ENCODE measurements around the gene CAMK1. TPM values are rescaled to one million over a fixed set of nuclear protein-coding genes. Genes with fewer than 3 reads are reported as not detected.

CAMK1 gene
- total RNA-seq, 4 donors from 2014 or later: 50.9 to 180 (median 77.6) TPM

GRCh38 chr3:9786209-9786739 is 16.5 kb upstream of the CAMK1 start:
- ATAC-seq (ENCODE audit: low FRiP score): no peak
- DNase-seq (ENCODE audit: low spot score): no peak
- TF ChIP-seq, protein P1, sequence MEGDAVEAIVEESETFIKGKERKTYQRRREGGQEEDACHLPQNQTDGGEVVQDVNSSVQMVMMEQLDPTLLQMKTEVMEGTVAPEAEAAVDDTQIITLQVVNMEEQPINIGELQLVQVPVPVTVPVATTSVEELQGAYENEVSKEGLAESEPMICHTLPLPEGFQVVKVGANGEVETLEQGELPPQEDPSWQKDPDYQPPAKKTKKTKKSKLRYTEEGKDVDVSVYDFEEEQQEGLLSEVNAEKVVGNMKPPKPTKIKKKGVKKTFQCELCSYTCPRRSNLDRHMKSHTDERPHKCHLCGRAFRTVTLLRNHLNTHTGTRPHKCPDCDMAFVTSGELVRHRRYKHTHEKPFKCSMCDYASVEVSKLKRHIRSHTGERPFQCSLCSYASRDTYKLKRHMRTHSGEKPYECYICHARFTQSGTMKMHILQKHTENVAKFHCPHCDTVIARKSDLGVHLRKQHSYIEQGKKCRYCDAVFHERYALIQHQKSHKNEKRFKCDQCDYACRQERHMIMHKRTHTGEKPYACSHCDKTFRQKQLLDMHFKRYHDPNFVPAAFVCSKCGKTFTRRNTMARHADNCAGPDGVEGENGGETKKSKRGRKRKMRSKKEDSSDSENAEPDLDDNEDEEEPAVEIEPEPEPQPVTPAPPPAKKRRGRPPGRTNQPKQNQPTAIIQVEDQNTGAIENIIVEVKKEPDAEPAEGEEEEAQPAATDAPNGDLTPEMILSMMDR (IDR thresholded peaks at IDR 0.05): no peak

- no peak for ATAC-seq (ENCODE audit: low FRiP score)
- TF ChIP-seq, protein P1 (IDR thresholded peaks at IDR 0.05): no peak
- no peak for DNase-seq (ENCODE audit: low spot score)
These were observed 15.9 kb upstream of the CAMK1 start for GRCh38 chr3:9785602-9786001.

DNA sequence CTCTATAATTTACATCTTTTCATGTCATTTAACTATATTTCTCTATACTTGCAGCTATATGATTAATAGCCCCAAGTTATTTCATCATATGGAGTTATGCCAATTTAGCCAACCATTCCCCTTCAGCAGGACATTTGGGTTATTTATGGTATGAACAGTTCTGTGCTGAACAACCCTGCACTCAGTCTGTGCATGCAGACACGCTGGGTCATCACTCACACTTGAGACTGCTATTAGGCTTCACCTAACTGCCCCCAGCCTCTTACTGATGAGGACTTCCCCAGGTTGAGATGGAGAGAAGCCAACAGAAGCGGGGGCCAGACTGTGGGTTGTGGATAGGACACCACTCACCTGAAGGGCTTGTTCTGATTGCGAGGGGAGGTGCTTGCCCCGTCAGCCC is 15.2 kb upstream of the CAMK1 start:
- DNase-seq (ENCODE audit: low spot score) (no peak), ATAC-seq (ENCODE audit: low FRiP score) (no peak)
- TF ChIP-seq, protein P1 (IDR thresholded peaks at IDR 0.05): no peak

DNA sequence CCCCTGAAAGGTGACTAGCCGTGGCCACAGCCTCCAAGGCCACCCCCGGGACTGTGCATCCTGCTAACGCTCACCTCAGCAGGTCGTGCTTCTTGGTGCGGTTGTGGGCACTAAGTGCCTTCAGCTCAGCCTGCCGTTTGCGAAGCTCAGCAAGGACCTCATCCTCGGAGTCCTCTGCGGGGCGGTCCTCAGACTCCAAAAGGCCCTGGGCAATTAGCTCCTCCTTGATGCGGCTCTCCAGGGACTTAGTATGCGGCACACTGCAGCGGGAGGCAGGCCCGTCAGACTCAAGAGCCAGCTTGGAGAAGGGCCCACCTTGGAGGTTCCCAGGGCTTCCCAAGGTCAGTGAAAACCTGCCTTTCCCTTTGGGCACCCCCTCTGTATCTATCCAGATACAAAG is 14.2 kb upstream of the CAMK1 start:
- DNase-seq (ENCODE audit: low spot score) (no peak), ATAC-seq (ENCODE audit: low FRiP score) (no peak)
- TF ChIP-seq, protein P1 (IDR thresholded peaks at IDR 0.05): no peak

GRCh38 chr3:9782770-9783169 is 13.0 kb upstream of the CAMK1 start:
- TF ChIP-seq, protein P1 (IDR thresholded peaks at IDR 0.05): no peak
- ATAC-seq (ENCODE audit: low FRiP score) (no peak), DNase-seq (ENCODE audit: low spot score) (no peak)

- ATAC-seq (ENCODE audit: low FRiP score) (no peak), DNase-seq (ENCODE audit: low spot score) (no peak)
- TF ChIP-seq, protein P1 (IDR thresholded peaks at IDR 0.05): no peak
These were observed 12.3 kb upstream of the CAMK1 start for GRCh38 chr3:9781978-9782603.

GRCh38 chr3:9781551-9781950 is 11.8 kb upstream of the CAMK1 start:
- TF ChIP-seq, protein P1 (IDR thresholded peaks at IDR 0.05): no peak
- no peak for ATAC-seq (ENCODE audit: low FRiP score)
- no peak for DNase-seq (ENCODE audit: low spot score)
